ENCODE data around the gene MGLL. TPM values are rescaled to one million over a fixed set of nuclear protein-coding genes. Genes with fewer than 3 reads are reported as not detected.

MGLL gene
- polyA plus RNA-seq, 3 donors, result 21.7 to 137 (median 72.9) TPM

DNA sequence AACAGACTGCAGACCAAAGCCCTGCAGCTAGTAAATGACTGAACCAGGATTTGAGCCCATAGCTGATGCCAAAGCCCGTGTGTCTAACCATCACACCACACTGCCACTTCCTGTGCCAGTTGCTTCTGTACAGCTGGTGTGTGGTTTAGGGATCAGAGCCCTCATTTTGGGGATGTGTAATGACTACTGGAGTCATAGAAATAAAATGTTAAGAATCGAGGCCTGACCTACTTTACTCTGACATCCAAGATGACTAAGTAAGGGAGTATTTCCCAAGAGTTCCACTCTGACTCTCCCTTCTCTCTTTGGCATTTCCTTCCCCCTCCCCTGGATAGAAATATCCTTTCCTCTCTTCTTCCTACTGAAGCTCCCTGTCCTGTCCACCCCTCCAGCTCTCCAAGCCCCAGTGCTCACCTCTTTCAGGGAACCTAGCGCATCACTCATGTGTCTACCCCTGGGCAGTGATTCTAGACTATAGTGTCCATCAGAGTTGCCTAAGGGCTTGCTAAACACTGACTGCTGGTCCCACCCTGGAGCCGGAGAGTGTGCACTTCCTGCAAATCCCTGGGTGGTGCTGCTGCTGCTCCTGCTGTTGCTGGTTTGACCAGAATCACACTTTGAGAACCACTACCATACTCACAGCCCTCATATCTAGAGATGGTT, 53.8 kb downstream of the MGLL start:
- WGBS, 3 donors, result 39 to 78% (median 41%) methylated on average over 4 of the region's 4 CpGs
- no peak overlapping the region for H3K27ac ChIP-seq (ENCODE audit: low read depth, low read length)

DNA sequence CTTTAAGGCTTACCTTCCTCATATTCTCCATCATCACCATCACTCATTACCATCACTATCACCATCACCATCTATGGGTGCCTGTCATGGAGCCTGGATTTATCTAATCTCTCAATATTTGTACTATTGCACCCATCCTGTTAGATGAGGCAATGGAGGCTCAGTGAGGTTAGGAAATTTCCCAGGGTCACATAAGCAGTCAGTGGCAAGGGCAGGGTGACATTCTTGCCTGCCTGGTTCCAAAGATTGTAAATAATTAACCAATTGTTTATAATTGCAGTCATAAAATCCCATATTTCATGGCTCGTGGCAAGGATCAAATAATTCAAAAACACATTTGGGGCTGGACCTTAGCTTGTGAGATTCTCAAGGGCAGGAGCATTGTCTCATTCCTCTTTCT, 55.2 kb downstream of the MGLL start:
- no peak overlapping the region for H3K27ac ChIP-seq (ENCODE audit: low read depth, low read length)

DNA sequence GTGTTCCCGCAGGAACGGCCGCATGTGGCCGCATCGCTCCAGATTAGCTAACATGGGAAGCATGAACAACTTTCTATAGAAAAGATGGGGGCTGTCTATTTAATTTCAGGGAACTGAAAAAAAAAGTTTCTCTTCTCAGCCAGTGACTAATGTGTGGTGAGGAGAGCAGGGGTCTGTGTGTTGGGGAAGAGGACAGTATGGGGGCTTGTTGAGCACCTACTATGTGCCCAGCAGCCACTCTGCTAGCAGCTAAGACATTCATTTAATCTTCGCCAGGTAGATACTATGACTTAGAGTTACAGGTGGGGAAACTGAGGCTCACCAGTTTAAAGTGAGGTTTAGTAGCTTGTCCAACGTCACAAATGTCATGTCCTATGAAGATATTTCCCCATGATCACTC, 56.6 kb downstream of the MGLL start:
- 85 to 94% (median 91%) methylated on average over 7 of the region's 7 CpGs for WGBS, 3 donors
- no peak overlapping the region for H3K27ac ChIP-seq (ENCODE audit: low read depth, low read length)

More for the DNA sequence above, 55.2 kb downstream of the MGLL start:
- WGBS, 3 donors, result 25 to 81% (median 79%) methylated on average over 1 of the region's 1 CpG

DNA sequence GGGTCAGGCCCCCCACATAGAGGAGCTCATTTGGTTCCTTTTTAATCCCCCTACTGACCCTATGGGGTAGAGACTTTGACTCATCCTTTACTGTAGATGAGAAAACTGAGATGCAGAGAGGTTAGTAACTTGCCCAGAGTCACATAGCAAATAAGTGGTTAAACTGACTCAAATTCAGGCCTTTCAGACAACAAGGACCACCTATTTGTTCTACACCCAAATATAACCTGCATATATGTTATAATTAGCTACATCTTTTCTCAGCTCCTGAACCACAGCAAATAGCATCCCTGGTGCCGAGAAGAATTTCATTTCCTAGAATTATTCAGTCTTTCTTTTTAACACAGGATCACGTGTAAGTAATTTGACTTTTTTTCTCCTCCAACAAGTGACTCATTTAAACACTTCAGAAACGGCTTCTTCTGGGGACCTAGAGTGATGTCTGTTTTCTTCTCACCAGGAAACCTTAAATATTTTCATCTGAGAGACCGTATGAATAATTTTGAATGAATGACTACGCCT, 57.4 kb downstream of the MGLL start:
- 75 to 84% (median 79%) methylated on average over 5 of the region's 5 CpGs for WGBS, 3 donors
- H3K27ac ChIP-seq (ENCODE audit: low read depth, low read length), result no peak overlapping the region

DNA sequence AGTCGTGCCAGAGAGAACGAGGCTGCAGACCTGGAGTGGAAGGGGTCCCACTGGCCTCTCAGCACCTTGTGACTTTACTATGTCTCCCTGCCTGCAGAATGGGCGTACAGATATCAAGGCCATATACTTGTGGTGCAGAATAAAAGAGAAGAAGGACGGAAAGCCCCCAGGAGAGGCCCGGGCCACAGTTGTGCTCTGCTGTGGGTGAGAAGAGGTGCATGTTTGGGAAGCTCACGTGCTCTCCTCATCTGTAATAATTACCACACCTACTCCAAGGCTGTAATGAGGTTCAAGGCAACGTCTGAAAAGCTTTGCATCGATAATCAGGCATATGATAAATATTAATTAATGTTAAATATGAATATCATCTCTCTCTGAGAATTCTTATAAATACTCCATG, 58.0 kb downstream of the MGLL start:
- no peak overlapping the region for H3K27ac ChIP-seq (ENCODE audit: low read depth, low read length)
- WGBS, 3 donors, result 61 to 80% (median 77%) methylated on average over 8 of the region's 8 CpGs

DNA sequence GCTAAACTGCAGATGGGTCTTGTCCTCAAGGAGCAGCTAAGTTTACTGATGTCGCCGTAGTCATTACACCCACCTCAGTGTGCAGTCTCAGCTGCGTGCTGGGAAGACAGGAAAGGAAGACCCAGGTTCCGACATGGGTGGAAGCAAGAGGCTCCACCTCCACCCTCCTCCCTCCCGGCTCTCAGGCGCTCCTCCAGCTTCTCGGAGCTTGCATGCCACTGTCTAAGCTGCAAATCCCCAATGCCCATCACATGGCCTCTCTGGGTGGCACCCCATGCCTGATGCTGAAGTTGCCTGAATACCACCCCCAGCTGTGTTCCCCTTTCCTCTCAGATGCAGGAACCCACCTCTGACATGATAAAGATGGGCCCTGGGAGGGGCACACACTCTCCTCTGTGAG, 58.5 kb downstream of the MGLL start:
- WGBS, 3 donors, result 60 to 65% (median 62%) methylated on average over 7 of the region's 7 CpGs
- H3K27ac ChIP-seq (ENCODE audit: low read depth, low read length), result no peak overlapping the region

DNA sequence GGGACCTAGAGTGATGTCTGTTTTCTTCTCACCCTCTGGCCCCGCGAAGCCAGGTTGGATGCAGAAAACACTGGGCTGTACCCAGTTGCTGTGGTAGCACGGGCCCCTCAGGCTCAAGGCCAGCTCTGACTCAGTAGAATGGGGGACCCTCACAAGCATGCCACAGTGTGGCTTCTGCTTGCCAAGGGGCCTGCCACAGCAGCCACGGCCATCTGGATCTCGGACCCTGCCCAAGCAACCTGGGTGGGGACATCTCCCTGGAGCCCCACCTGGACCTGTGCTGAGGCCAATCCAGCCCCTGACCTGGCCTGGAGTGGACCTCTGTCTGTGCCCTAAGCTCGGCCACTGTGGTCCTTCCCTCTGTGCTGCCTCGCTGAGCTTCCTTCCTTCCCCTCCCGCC, 59.0 kb downstream of the MGLL start:
- no peak overlapping the region for H3K27ac ChIP-seq (ENCODE audit: low read depth, low read length)
- WGBS, 3 donors, result 68 to 81% (median 71%) methylated on average over 8 of the region's 8 CpGs

DNA sequence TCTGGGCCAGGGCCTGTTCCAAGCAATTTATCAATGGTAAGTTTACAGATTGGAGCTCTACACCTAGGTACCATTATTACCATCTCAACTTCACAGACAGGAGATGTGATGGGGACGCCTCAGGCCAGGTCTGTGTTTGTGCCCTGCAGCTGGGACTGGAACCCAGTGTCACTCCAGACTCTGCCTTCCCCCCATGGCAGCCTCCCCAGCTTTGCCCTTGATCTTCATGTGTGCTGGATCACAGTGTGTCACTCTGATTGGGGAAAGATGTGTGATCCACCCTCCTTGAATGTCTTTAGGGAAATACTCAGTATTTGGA, 59.6 kb downstream of the MGLL start:
- no peak overlapping the region for H3K27ac ChIP-seq (ENCODE audit: low read depth, low read length)
- WGBS, 3 donors, result 62 to 100% (median 88%) methylated on average over 1 of the region's 1 CpG

DNA sequence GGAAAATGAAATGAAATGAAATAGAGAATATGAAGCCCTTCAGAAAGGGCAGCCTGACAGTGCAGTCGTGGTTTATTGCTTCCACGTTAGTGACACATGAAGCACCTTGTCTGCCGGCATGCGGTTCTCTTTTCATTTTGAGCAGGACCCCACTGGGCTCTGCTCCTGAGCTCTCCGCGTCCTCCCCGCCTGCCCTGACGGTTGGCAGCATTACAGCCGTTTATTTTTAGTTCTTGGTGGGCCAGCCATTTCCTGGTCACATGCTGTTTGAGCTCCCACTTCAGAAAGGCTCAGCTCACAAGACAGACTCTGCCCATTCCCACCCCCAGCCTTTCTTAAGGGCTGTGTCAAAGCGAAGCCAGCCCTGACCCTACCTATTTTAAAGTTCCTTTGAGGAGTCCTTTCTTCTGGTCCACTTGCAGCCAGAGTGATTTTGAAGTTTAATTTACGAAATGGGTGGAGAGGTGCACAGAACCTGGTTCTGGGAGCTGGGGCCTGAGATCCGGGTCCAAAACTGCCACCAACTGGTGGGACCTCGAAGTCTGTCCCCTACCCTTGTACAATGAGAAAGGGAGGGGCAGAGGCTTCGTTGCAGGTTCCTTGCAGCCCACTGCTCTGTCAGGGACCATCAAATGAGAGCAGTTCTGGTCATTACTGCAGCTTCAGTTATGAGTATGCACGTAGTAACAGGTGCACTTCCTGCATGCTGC, 60.1 kb downstream of the MGLL start:
- WGBS, 3 donors, result 26 to 45% (median 32%) methylated on average over 15 of the region's 15 CpGs
- H3K27ac ChIP-seq (ENCODE audit: low read depth, low read length), result no peak overlapping the region

DNA sequence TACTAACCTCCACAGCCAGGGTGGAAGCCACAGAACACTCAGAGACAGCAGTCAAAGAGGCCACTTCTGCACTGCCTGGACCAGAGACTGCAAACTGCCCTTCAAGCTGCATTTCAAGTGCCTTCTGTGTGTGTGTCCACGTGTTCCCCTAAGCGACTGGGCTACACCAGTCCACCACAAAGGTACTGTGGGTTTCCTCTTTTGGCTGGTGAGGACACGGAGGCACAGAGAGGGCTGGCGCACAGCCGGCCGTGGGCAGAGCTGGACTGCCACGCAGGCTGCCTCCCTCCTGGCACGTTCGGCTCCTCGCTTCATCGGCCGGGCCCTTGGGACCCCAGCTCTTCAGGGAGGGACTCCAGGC, 60.9 kb downstream of the MGLL start:
- H3K27ac ChIP-seq (ENCODE audit: low read depth, low read length), result no peak overlapping the region
- 45 to 73% (median 51%) methylated on average over 12 of the region's 12 CpGs for WGBS, 3 donors

DNA sequence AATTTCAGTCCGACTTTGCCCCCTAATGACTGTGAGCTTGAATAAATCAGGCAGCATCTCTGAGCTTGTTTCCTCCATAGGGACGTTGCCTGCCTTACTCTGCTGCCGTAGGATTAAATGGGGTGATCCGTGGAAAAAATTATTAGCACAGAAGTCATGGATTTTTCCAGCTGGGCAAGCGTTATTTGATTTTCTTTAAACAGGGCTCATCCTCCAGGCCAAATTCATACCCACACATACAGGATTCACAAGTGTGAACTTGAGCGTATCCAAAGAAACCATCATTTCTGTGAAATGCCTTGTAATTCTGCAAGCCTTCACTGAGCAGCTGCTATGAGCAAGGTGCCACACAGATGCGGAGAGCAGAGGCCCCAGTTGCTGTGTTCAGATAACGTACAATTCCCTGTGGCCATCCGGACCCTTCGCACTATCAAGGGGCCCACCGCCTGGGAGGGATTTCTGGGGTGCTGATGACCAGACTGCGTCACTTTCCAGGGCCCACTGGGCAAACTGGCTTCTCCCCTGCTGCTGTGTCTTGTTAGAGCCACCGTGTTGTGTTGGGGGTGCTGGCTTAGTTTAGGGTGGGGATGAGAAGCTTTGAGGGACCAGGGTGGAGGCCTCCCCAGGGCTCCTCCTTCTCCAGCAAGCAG, 61.4 kb downstream of the MGLL start:
- no peak overlapping the region for H3K27ac ChIP-seq (ENCODE audit: low read depth, low read length)
- 82 to 84% (median 82%) methylated on average over 13 of the region's 13 CpGs for WGBS, 3 donors

DNA sequence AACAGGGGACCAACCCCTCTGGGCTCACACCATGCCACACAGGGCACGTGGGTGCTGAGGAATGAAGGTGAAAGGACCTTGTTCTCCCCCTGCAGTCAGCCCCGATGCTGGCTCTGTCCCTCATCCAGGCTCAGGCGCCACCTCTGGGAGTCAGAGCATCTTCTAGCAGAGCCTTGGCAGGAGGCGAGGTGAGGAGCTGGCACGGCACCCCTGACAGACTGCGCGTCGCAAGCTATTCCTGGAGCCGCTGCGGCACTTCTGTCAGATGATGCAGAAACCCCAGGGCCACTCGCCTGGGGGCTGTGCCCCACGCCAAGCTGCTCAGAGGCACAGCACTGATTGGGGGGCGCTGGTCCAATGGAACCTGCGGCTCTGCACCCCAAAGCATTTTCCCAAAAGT, 62.0 kb downstream of the MGLL start:
- WGBS, 3 donors, result 86 to 90% (median 87%) methylated on average over 14 of the region's 14 CpGs
- no peak overlapping the region for H3K27ac ChIP-seq (ENCODE audit: low read depth, low read length)

DNA sequence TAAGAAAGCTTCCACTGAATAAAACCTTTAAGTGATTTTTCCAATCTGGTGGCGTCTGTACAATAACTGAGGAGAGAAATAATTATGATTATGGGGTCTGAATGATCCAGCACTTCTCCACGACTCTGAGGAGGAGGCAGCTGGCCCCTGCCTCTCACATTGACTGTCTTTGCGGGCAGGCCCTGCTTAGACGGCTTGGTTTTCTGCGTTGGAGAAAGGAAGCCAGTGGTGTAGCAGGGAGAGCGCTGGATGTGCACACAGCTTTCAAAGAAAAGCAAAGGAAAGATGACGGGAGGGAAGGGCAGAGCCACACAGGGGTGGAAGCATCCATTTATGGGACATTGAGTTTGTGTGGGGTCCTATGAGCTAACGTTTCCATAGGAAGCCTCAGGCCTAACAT, 62.5 kb downstream of the MGLL start:
- H3K27ac ChIP-seq (ENCODE audit: low read depth, low read length), result no peak overlapping the region
- 76 to 81% (median 81%) methylated on average over 8 of the region's 8 CpGs for WGBS, 3 donors

DNA sequence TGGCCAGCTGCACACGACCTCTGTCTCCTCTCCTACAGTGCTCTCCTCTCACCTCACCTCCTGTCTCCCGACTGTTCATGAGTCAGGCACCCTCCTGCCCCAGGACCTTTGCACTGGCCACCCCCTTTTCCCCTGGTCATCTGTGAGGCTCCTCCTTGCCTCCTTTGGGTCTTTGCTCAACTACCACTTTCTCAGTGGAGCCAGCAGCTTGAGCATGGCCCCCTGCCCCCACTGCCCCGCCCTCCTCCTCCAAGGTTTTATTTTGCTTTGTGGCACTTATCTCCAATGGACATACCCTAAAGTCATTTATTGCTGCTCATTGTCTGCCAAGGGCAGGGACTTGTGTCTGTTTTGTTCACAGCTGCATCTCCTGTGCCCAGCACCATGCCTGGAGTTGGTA, 64.3 kb downstream of the MGLL start:
- no peak overlapping the region for H3K27ac ChIP-seq (ENCODE audit: low read depth, low read length)
- 81 to 90% (median 88%) methylated on average over 3 of the region's 3 CpGs for WGBS, 3 donors

DNA sequence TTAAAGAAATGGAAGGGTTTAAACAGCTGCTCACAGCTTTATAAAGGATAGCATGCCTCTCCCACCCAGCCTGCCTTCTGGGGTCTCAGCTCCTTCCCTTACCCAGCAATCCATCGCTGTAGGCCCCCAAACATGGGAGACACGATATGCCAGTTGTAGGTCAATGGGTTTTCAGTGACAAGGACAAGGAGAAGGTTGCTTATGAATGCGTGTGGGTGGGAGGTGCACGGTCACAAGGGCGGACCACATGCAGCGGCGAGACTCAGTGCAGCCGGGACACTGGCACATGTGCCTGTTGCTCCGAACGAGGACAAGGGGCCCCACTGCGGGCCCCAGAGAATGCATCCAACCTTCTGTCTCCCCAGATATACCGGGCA, 67.0 kb downstream of the MGLL start:
- WGBS, 3 donors, result 83 to 88% (median 87%) methylated on average over 12 of the region's 12 CpGs
- no peak overlapping the region for H3K27ac ChIP-seq (ENCODE audit: low read depth, low read length)

DNA sequence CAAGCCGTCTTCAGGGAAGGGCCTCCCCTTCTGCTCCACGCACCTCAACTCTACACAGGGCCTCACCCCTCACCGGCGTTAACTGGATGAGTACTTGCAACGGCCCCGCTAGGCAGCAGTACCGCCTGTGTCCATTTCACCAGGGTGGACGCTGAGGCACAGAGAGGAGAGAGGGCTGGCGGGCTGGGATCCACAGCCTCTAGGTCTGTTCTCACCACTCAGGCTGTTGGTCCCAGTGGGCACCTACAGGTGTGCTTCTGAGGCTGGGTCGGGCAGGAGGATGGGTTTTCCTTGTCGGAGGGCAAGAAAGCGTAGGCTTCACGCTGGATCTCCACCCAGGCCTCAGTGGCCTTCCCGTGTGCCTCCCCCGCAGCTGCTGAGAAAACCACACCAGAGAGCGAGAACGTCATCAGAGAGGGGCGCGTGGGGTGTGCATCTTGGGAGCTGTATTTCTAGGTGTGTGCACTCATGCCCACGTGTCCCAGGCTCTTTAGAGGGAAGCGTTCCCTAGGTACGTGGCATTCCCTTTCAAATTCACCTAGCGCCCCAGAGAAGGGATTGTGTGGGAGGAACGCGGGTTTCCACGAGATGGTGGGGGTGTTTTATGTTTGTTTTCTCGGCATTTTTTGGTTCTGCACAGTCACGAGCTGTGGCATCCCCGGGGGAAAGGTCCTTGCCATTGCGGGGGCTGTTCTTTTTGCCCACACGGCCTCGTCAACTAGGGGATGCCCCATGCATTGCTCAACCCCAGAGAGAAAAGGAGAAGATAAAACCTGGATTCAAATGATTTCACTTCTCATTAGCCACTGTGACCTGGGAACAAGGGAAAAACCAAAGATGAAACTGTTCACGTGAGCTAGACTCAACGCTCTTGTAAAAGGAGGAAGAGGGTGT, 67.7 kb downstream of the MGLL start:
- H3K27ac ChIP-seq (ENCODE audit: low read depth, low read length), result no peak overlapping the region
- 68 to 85% (median 68%) methylated on average over 34 of the region's 34 CpGs for WGBS, 3 donors

DNA sequence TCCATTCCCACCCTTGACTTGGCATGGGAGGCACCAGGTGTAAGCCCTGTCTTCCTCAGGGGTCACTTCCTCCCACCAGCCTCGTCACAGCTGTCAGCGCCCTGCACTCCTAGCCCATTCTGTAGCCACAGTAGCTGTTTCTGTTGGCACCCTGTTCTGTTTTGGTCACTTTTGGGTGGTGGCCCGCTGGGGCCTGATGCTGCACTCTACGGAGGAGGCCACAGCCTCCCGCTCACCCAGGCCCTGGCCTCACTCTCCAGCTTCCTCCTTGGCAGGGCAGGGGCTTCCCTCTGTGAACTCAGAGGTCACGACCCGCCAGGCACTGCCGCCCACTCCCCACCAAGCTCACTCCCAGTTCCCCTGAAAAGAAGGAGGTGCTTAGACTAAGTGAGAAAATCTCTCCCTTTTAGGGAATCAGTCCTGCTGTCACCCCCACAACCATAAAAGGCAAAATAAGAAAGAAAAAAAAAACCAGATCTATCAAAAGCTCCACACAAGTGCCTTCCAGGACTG, 68.4 kb downstream of the MGLL start:
- H3K27ac ChIP-seq (ENCODE audit: low read depth, low read length), result no peak overlapping the region
- 70 to 78% (median 78%) methylated on average over 6 to 8 of the region's 8 CpGs for WGBS, 3 donors

DNA sequence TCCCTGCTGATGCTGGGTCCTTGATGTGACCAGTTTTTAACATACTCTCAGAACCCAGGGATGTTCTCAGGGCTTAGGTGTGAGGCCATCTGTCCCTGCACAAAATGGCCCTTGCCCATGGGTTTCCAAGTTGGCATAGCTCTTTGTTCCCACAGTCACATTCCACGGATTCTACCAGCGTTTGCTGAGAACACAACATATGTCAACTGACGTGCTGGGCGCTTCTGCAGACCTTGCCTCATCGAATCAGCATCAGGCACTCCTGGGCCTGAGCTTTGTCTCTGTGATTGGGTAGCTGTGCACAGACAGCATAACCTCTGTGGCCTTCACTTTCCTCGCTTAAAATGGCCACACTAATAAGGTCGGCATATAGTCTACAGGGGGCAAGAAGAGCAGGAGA, 69.0 kb downstream of the MGLL start:
- no peak overlapping the region for H3K27ac ChIP-seq (ENCODE audit: low read depth, low read length)
- 69 to 93% (median 90%) methylated on average over 7 of the region's 7 CpGs for WGBS, 3 donors

DNA sequence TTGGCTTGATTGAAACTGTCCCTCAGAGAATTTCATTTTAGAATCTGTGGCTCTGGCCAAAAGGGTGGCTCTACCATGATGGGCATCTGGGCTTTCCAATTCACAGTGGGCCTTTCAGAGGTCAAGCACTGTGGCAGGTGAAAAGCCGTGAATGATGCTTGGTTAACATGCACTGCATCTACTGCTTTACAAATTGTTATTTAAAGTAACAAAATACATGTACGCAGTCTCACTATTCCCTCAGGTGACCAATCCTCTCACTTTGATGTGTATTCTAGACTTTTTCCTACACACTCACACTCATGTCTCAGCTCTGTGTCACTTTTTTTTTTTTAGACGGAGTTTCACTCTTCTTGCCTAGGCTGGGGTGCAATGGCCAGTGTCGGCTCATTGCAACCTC, 70.5 kb downstream of the MGLL start:
- WGBS, 3 donors, result 87 to 97% (median 93%) methylated on average over 4 of the region's 4 CpGs
- no peak overlapping the region for H3K27ac ChIP-seq (ENCODE audit: low read depth, low read length)

Data from adipose tissue (tissue), 3 donors.